HCT116 (cell line): ENCODE measurements around the gene PCNX1. TPM values are rescaled to one million over a fixed set of nuclear protein-coding genes. Genes with fewer than 3 reads are reported as not detected.

Source experiments
- ATAC-seq: fragments of 200-7000 bp; cut with Tn5 transposase; 2 replicates; pipeline ENCODE4 v1.9.1; 2020; ENCODE audit warnings: mild to moderate bottlenecking, moderate library complexity
- BruUV-seq: library from RNA; stranded (reverse); fragments of 400-500 nt; replicated peaks from 2 replicates; lab custom pipeline; 2021; lab: Mats Ljungman, UMichigan
- CTCF ChIA-PET: fragments of 300-600 bp; sonication (Branson Sonifier 250); formaldehyde crosslinking; loops from one replicate; lab custom pipeline; 2021; ENCODE audit warnings: antibody characterized with exemption; lab: Charles Lee
- POLR2A ChIA-PET: fragments of 300-600, 350-600 bp; sonication (Branson Sonifier 250); formaldehyde crosslinking; loops from one replicate; lab custom pipeline; 2021; ENCODE audit warnings: antibody characterized with exemption; lab: Charles Lee
- RAD21 ChIA-PET, 2 experiments: fragments of 300-600 bp; sonication (Branson Sonifier 250); formaldehyde crosslinking; loops; one replicate each; lab custom pipeline; 2023; ENCODE audit warnings: low total read pairs in 2 of 2; ENCODE audit not compliant: uncharacterized antibody in 2 of 2, unreplicated experiment in 2 of 2, low non-redundant PET in 1 of 2; lab: Charles Lee
- DNase-seq: peaks from one replicate; pipeline ENCODE4 v3.0.0-alpha.2; 2010; ENCODE audit warnings: low read depth, low spot score
- H2AFZ ChIP-seq: fragments of 200-600 bp; shearing (Covaris generic), sonication (generic); 2 replicates; pipeline ENCODE4 v1.6.1; 2017; ENCODE audit warnings: low read depth, mixed run types, mixed read lengths, antibody characterized with exemption, low read length; ENCODE audit not compliant: poor library complexity, severe bottlenecking
- H3K27ac ChIP-seq: 2 replicates; pipeline ENCODE4 v1.5.1; 2012; ENCODE audit warnings: low read depth, low read length
- H3K27me3 ChIP-seq: fragments of 200-600 bp; sonication (generic); 2 replicates; pipeline ENCODE4 v1.6.1; 2016; ENCODE audit warnings: mixed run types, low read length, mixed read lengths; ENCODE audit not compliant: insufficient read depth
- H3K36me3 ChIP-seq, 2 experiments: fragments of 200-500 bp in 1 of 2; fragments of 200-600 bp in 1 of 2; sonication (Bioruptor generic) in 1 of 2; sonication (generic) in 1 of 2; 2 replicates each; pipeline versions ENCODE4 v1.5.1 to v1.6.1; 2014 to 2016; ENCODE audit warnings: low read length in 2 of 2, inconsistent platforms in 1 of 2, mixed read lengths in 1 of 2, mixed run types in 1 of 2; ENCODE audit not compliant: insufficient read depth in 2 of 2, control insufficient read depth in 1 of 2
- H3K4me1 ChIP-seq, 2 experiments: fragments of 200-600 bp in 1 of 2; sonication (generic) in 1 of 2; 2 replicates each; pipeline versions ENCODE4 v1.5.1 to v1.6.1; 2012 to 2017; ENCODE audit warnings: low read length in 2 of 2, inconsistent platforms in 1 of 2, mild to moderate bottlenecking in 1 of 2, mixed read lengths in 1 of 2, mixed run types in 1 of 2, moderate library complexity in 1 of 2; ENCODE audit not compliant: insufficient read depth in 2 of 2, control insufficient read depth in 1 of 2
- H3K4me2 ChIP-seq: fragments of 200-600 bp; sonication (generic); 2 replicates; pipeline ENCODE4 v1.6.1; 2017; ENCODE audit warnings: mixed run types, low read length, mixed read lengths
- H3K4me3 ChIP-seq, 2 experiments: fragments of 200-600 bp in 1 of 2; sonication (generic) in 1 of 2; replicated peaks in 1 of 2; 2 replicates each; pipeline ENCODE4 v1.5.1; 2011 to 2016; ENCODE audit warnings: low read length in 2 of 2, control low read depth in 1 of 2, low read depth in 1 of 2, mild to moderate bottlenecking in 1 of 2, mixed read lengths in 1 of 2, mixed run types in 1 of 2
- H3K79me2 ChIP-seq: fragments of 200-600 bp; sonication (generic); 2 replicates; pipeline ENCODE4 v1.6.1; 2017; ENCODE audit warnings: mild to moderate bottlenecking, mixed run types, low read length, moderate library complexity, mixed read lengths; ENCODE audit not compliant: insufficient read depth
- H3K9ac ChIP-seq: fragments of 200-600 bp; sonication (generic); 2 replicates; pipeline ENCODE4 v1.6.1; 2016; ENCODE audit warnings: low read length, mixed read lengths
- H3K9me2 ChIP-seq: fragments of 200-600 bp; sonication (generic), shearing (Covaris generic); 2 replicates; pipeline ENCODE4 v1.6.1; 2017; ENCODE audit warnings: mixed run types, mild to moderate bottlenecking, moderate library complexity; ENCODE audit not compliant: insufficient read depth
- H3K9me3 ChIP-seq, 2 experiments: fragments of 200-500 bp in 1 of 2; fragments of 200-600 bp in 1 of 2; sonication (Bioruptor generic) in 1 of 2; sonication (generic) in 1 of 2; 2 replicates each; pipeline ENCODE4 v1.6.1; 2014 to 2017; ENCODE audit warnings: low read length in 2 of 2, mixed read lengths in 2 of 2, inconsistent platforms in 1 of 2, low read depth in 1 of 2, mild to moderate bottlenecking in 1 of 2, mixed run types in 1 of 2, moderate library complexity in 1 of 2; ENCODE audit not compliant: control insufficient read depth in 1 of 2, insufficient read depth in 1 of 2
- H4K20me1 ChIP-seq: fragments of 200-600 bp; sonication (generic), shearing (Covaris generic); 2 replicates; pipeline ENCODE4 v1.6.1; 2017; ENCODE audit warnings: mixed run types, mild to moderate bottlenecking, moderate library complexity; ENCODE audit not compliant: insufficient read depth
- ATF3 ChIP-seq: IDR thresholded peaks from 2 replicates; pipeline ENCODE4 v1.6.1; 2012
- CTCF ChIP-seq, 3 experiments: fragments of 200-600 bp in 1 of 3; sonication (generic) in 1 of 3; IDR thresholded peaks in 2 of 3; conservative IDR thresholded peaks in 1 of 3; 2 replicates each; pipeline ENCODE4 v1.5.1; 2012 to 2017; ENCODE audit warnings: low read depth in 2 of 3, low read length in 2 of 3, antibody characterized with exemption in 1 of 3, borderline replicate concordance in 1 of 3, control low read depth in 1 of 3, mild to moderate bottlenecking in 1 of 3, mixed read lengths in 1 of 3, mixed run types in 1 of 3, moderate library complexity in 1 of 3; ENCODE audit not compliant: insufficient read depth in 1 of 3
- EGR1 ChIP-seq: IDR thresholded peaks from 2 replicates; pipeline ENCODE4 v1.6.1; 2012; ENCODE audit warnings: low read depth
- ELF1 ChIP-seq: IDR thresholded peaks from 2 replicates; pipeline ENCODE4 v1.6.1; 2012; ENCODE audit warnings: low read depth, borderline replicate concordance
- JUND ChIP-seq: IDR thresholded peaks from 2 replicates; pipeline ENCODE4 v1.6.1; 2012
- POLR2A ChIP-seq: IDR thresholded peaks from 2 replicates; pipeline ENCODE4 v1.7.0; 2011; ENCODE audit warnings: borderline replicate concordance; ENCODE audit not compliant: insufficient read depth, insufficient read length; ENCODE audit errors: extremely low read depth
- POLR2AphosphoS5 ChIP-seq: IDR thresholded peaks from 2 replicates; pipeline ENCODE4 v1.6.1; 2011; ENCODE audit warnings: mild to moderate bottlenecking, low read depth, low read length, moderate library complexity
- RAD21 ChIP-seq: IDR thresholded peaks from 2 replicates; pipeline ENCODE4 v1.6.1; 2012; ENCODE audit warnings: low read depth, mild to moderate bottlenecking
- REST ChIP-seq: IDR thresholded peaks from 2 replicates; pipeline ENCODE4 v1.6.1; 2012; ENCODE audit warnings: low read depth
- SRF ChIP-seq: IDR thresholded peaks from 2 replicates; pipeline ENCODE4 v1.6.1; 2012; ENCODE audit warnings: low read depth
- TCF7L2 ChIP-seq: IDR thresholded peaks from 2 replicates; pipeline ENCODE4 v1.7.0; 2011; ENCODE audit warnings: borderline replicate concordance, inconsistent platforms; ENCODE audit not compliant: insufficient read depth, insufficient read length; ENCODE audit errors: extremely low read depth
- ZFX ChIP-seq: fragments of 450-650 bp; IDR thresholded peaks from 2 replicates; pipeline ENCODE4 v1.6.1; 2017
- ZNF274 ChIP-seq: fragments of 200-500 bp; sonication (Bioruptor generic); IDR thresholded peaks from 2 replicates; pipeline ENCODE4 v1.6.1; 2014; ENCODE audit warnings: mild to moderate bottlenecking, low read depth, low read length, inconsistent platforms
- intact Hi-C: fragments of 100-400 bp; cut with micrococcal nuclease; formaldehyde crosslinking; loops from 2 replicates; pipeline ENCODE4 v1.10.0; 2022
- total RNA-seq: library from RNA; stranded (reverse); gene quantifications from one replicate; pipeline ENCODE4 v1.2.1, GENCODE V29; 2021; ENCODE audit not compliant: unreplicated experiment

Gene PCNX1
- total RNA-seq, 1 experiment from 2014 or later, result 52.2 TPM

GRCh38 chr14:71096947-71097346 lies 189.7 kb downstream of the PCNX1 start (continued):
- TF ChIP-seq CTCF (IDR thresholded peaks at IDR 0.05 in 2 of 3, conservative IDR thresholded peaks at IDR 0.05 in 1 of 3; ENCODE audit: borderline replicate concordance in 1 of 3, insufficient read depth in 1 of 3, low read depth in 2 of 3, low read length in 2 of 3), result no peak
- TF ChIP-seq JUND, result no peak
- TF ChIP-seq, all 23 proteins: peak for 0

- H4K20me1 ChIP-seq, result no peaks in the 10 kb centered on the region
- intact Hi-C loops, result loop anchor here (1.0 kb wide), 1 partner anchor 649 kb away; no protein-coding TSS in a partner anchor
- BruUV-seq, result no TSS peak
- POLR2A ChIA-PET, result no interaction called here
- H3K9me3 ChIP-seq, result no peaks in the 10 kb centered on the region
- H3K4me1 ChIP-seq, result peaks cover 0 to 11% of the 10 kb centered on the region in 2 experiments; a peak in 2 of 4 replicates
- no peaks in the 10 kb centered on the region for H3K9me2 ChIP-seq
- TF ChIP-seq ZNF274, result no peak
- no peak for TF ChIP-seq TCF7L2
- TF ChIP-seq RAD21, result peak; percentile 69
- TF ChIP-seq REST, result no peak
- no peak for TF ChIP-seq POLR2A
- TF ChIP-seq JUND, result no peak
- no peak for TF ChIP-seq EGR1
- peak; percentile 43 to 88 (median 86); a peak in 5 of 6 replicates for TF ChIP-seq CTCF (IDR thresholded peaks at IDR 0.05 in 2 of 3, conservative IDR thresholded peaks at IDR 0.05 in 1 of 3; ENCODE audit: borderline replicate concordance in 1 of 3, insufficient read depth in 1 of 3, low read depth in 2 of 3, low read length in 2 of 3)
- TF ChIP-seq ELF1, result no peak
- TF ChIP-seq ATF3, result no peak
- no peak for TF ChIP-seq POLR2AphosphoS5
- TF ChIP-seq ZFX, result no peak
- TF ChIP-seq SRF, result no peak
- peaks cover 7 to 8% of the 10 kb centered on the region in 2 experiments for H3K36me3 ChIP-seq
- ATAC-seq (peak; percentile 54; the same call in 1 of the 2 replicates), DNase-seq (peak; percentile 41)
- no peaks in the 10 kb centered on the region for H3K79me2 ChIP-seq
- H3K27ac ChIP-seq, result no peak overlapping the region
- CTCF ChIA-PET, result interaction anchor here (0.5 to 2.4 kb wide), 8 partner anchors 10 to 649 kb away, joined by 3 to 13 read pairs (median 4); no protein-coding TSS in a partner anchor
- no peak overlapping the region for H3K4me3 ChIP-seq
- H3K4me2 ChIP-seq, result no peak overlapping the region
- no peak overlapping the region for H3K9ac ChIP-seq
- H3K27me3 ChIP-seq, result no peaks in the 10 kb centered on the region
- H2AFZ ChIP-seq, result no peak overlapping the region
- RAD21 ChIA-PET, result interaction anchor here in 1 of 2 experiments (1.8 kb wide), 1 partner anchor 649 kb away, joined by 6 read pairs; no protein-coding TSS in a partner anchor
These were observed 196.6 kb downstream of the PCNX1 start for GRCh38 chr14:71103662-71104484.
